ENCODE measurements around the gene DPYSL4. TPM values are rescaled to one million over a fixed set of nuclear protein-coding genes. Genes with fewer than 3 reads are reported as not detected.

The DPYSL4 gene
- total RNA-seq, 4 donors from 2014 or later = 0.27 TPM; not detected in 3

DNA sequence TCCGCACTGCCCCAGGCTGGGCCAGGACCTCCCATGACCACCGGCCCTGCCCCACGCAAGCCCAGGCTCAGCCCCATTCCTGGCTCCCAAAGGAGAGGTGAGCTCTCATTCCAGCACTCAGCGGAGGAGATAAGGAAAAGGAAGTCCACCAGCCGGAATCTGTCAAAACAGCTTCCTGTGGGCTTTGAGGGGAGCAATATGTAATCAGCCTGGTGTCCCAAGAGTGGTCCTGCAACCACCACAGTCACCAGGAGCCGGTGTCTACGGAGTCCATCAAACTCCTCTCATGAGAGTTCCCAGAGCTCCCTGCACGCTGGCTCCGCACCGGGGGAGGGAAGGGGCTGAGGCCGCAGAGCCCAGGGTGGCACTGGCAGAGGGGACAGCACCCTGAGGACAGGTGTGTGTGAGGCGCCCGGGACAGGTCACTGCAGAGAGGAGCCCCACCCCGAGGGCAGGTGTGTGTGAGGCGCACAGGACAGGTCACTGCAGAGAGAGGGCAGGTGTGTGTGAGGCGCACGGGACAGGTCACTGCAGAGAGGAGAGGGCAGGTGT is 63.2 kb downstream of the DPYSL4 start:
- TF ChIP-seq, protein P1, sequence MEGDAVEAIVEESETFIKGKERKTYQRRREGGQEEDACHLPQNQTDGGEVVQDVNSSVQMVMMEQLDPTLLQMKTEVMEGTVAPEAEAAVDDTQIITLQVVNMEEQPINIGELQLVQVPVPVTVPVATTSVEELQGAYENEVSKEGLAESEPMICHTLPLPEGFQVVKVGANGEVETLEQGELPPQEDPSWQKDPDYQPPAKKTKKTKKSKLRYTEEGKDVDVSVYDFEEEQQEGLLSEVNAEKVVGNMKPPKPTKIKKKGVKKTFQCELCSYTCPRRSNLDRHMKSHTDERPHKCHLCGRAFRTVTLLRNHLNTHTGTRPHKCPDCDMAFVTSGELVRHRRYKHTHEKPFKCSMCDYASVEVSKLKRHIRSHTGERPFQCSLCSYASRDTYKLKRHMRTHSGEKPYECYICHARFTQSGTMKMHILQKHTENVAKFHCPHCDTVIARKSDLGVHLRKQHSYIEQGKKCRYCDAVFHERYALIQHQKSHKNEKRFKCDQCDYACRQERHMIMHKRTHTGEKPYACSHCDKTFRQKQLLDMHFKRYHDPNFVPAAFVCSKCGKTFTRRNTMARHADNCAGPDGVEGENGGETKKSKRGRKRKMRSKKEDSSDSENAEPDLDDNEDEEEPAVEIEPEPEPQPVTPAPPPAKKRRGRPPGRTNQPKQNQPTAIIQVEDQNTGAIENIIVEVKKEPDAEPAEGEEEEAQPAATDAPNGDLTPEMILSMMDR (IDR thresholded peaks at IDR 0.05) = no peak
- TF ChIP-seq POLR2A (IDR thresholded peaks at IDR 0.05) = no peak
- no peak for DNase-seq
- Histone ChIP-seq H3K9me3 (no peaks in the 10 kb centered on the region), H3K36me3 (no peaks in the 10 kb centered on the region), H3K27me3 (no peaks in the 10 kb centered on the region), H3K4me3 (no peak overlapping the region), H3K27ac (no peak overlapping the region), H3K4me1 (no peaks in the 10 kb centered on the region)

DNA sequence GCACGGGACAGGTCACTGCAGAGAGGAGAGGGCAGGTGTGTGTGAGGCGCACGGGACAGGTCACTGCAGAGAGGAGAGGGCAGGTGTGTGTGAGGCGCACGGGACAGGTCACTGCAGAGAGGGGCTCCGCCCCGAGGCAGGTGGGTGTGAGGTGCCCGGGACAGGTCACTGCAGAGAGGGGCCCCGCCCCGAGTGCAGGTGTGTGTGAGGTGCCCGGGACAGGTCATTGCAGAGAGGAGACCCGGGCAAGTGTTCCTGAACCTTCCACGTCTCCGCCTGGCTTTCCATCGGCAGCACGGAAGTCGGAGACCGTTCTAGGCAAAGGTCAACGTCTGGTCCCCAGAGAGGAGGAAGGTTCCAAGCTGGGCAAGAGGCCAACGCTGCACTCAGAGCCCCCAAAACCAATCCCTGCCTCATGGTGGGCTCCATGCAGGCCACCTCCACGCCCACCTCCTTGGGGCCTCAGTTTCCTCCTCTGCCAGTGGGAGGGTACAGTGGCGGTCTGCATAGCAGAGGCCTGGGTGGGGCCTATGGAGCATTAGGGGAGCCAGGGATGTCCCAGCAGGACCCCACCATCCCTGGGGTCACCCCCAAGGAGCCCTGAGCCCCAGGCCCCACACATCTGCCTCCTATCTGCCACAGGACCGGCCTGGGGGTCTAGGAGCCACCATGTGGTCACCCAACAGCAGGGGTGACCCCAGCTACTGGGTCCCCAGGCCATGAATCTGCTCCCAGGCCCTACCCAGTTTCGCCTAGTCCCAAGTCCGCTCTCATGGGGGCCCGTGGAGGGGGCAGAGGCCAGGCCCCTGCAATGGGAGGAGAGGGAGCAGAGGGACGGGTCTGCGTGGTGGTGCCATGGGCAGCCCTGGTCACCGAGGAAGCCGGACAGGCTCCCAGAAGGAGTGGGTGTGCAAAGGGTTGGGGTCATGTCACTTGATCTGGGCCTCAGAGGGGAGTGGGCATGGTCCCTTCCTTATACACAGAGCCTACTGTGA is 64.0 kb downstream of the DPYSL4 start:
- H3K4me3 ChIP-seq = no peak overlapping the region
- DNase-seq = no peak
- H3K4me1 ChIP-seq = no peaks in the 10 kb centered on the region
- TF ChIP-seq, protein P1 (IDR thresholded peaks at IDR 0.05) = no peak
- TF ChIP-seq POLR2A (IDR thresholded peaks at IDR 0.05) = no peak
- H3K27me3 ChIP-seq = no peaks in the 10 kb centered on the region
- H3K36me3 ChIP-seq = no peaks in the 10 kb centered on the region
- no peaks in the 10 kb centered on the region for H3K9me3 ChIP-seq
- H3K27ac ChIP-seq = no peak overlapping the region

DNA sequence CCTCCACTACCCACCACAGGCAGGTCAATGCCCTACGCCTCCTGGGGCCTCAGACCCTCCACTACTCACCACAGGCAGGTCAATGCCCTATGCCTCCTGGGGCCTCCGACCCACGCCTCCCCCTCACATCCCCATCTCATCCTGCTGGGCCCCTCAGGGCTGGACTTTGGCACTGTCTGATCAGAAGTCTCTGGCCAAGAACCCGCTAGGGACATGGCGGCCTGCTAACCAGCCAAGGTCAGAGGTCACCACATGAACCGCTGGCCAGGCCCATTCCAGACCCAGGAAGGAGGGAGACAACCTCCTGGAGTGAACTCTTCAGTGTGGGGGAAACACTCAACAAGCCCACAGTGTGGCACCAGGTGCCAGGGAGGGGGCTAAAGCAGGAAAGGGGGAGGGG is 65.2 kb downstream of the DPYSL4 start:
- H3K4me1 ChIP-seq = no peaks in the 10 kb centered on the region
- H3K9me3 ChIP-seq = no peaks in the 10 kb centered on the region
- TF ChIP-seq, protein P1 (IDR thresholded peaks at IDR 0.05) = no peak
- TF ChIP-seq POLR2A (IDR thresholded peaks at IDR 0.05) = no peak
- H3K27me3 ChIP-seq = no peaks in the 10 kb centered on the region
- no peak overlapping the region for H3K27ac ChIP-seq
- H3K36me3 ChIP-seq = no peaks in the 10 kb centered on the region
- DNase-seq = no peak
- no peak overlapping the region for H3K4me3 ChIP-seq

DNA sequence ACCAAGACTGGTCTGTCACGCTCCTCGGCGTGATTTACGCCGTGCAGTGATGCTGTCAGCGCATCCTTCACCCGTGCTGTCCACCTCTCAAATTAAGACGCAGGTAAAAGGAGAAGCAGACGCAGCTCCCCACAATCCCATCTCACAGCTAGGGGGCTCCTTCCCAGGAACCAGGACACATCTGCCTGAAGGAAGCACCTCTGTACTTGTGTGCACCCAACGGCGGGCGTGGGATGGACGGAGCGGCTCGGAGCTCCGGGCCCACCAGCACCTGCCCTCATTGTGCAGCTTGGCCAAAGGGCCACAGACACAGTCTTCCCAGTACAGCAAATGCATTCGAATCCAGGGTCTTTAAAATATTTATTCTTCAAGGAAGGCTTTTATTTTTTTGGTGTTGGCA is 65.7 kb downstream of the DPYSL4 start:
- Histone ChIP-seq H3K9me3 (no peaks in the 10 kb centered on the region), H3K27ac (no peak overlapping the region), H3K4me1 (no peaks in the 10 kb centered on the region), H3K4me3 (no peak overlapping the region), H3K27me3 (no peaks in the 10 kb centered on the region), H3K36me3 (no peaks in the 10 kb centered on the region)
- TF ChIP-seq, protein P1 (IDR thresholded peaks at IDR 0.05) = no peak
- no peak for TF ChIP-seq POLR2A (IDR thresholded peaks at IDR 0.05)
- DNase-seq = no peak

DNA sequence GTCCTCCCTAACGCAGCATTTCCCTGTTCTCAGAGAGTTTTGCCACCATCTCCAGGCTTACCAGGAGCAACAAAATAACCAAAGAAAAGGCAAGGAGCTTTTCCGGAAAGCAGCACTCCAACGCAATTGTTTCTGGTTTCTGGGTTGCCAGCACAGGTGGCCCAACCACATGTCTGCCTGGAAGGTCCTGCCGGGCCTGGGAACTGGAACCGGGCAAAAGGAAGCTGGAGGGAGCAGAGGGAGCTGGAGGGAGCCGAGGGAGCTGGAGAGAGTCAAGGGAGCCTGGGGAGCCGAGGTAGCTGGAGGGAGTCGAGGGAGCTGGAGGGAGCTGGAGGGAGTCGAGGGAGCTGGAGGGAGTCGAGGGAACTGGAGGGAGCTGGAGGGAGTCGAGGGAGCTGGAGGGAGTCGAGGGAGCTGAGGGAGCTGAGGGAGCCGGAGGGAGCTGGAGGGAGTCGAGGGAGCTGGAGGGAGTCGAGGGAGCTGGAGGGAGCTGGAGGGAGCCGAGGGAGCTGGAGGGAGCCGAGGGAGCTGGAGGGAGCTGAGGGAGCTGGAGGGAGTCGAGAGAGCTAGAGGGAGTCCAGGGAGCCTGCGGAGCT is 66.4 kb downstream of the DPYSL4 start:
- Histone ChIP-seq H3K36me3 (no peaks in the 10 kb centered on the region), H3K9me3 (no peaks in the 10 kb centered on the region), H3K27ac (no peak overlapping the region), H3K27me3 (no peaks in the 10 kb centered on the region), H3K4me1 (no peaks in the 10 kb centered on the region), H3K4me3 (no peak overlapping the region)
- TF ChIP-seq POLR2A (IDR thresholded peaks at IDR 0.05) = no peak
- TF ChIP-seq, protein P1 (IDR thresholded peaks at IDR 0.05) = no peak
- no peak for DNase-seq

Measured in Peyer's patch (tissue), 4 donors.